Measurements from ENCODE around the gene SNX6. TPM values are rescaled to one million over a fixed set of nuclear protein-coding genes. Genes with fewer than 3 reads are reported as not detected.

SNX6 gene
- total and polyA plus RNA-seq, 9 of the 15 experiments (the other 6 are each of a cell fraction or from before 2014, with no cell fraction given) = 34.6 to 111 (median 57.5) TPM

DNA sequence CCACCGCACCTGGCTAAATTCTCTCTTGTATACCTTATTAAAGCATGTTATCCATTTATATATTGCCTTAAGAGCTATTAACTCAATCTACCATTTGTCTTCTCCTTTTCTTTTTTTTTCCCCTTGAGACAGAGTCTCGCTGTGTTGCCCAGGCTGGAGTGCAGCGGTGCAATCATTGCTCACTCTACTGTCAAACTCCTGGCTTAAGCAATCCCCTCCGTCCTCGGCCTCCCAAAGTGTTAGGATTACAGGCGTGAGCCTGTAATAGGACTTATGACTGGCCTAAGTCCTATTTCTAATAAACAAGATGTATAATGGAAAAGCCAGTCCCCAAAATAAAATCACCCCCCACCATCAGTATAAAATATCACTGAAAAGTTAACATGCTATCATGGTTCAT is 14.4 kb downstream of the SNX6 start:
- ChIA-PET POLR2A (no interaction called here), CTCF (ENCODE audit: low intra/inter-chr PET ratio) (no interaction called here)
- H3K9me1 ChIP-seq (ENCODE audit: control insufficient read depth, insufficient read depth, low read length) = no peaks in the 10 kb centered on the region
- no peak overlapping the region for H3K4me2 ChIP-seq (ENCODE audit: insufficient read depth, low read length)
- no peak overlapping the region for H3K27ac ChIP-seq (ENCODE audit: extremely low read depth, low read depth, low read length)
- in situ Hi-C loops (cut with MboI) (no loop called here), intact Hi-C loops (cut with micrococcal nuclease) (no loop called here)
- H3K79me2 ChIP-seq (ENCODE audit: control insufficient read depth, insufficient read depth, low read length) = no peaks in the 10 kb centered on the region; the same call in 1 of the 3 replicates
- no peak for ATAC-seq
- no peaks in the 10 kb centered on the region; a peak in 1 of 5 replicates for H3K4me1 ChIP-seq (replicated peaks in 1 of 2; ENCODE audit: control insufficient read depth in 2 of 2, insufficient read depth in 2 of 2, low read length in 2 of 2)
- H3K27me3 ChIP-seq (ENCODE audit: control insufficient read depth in 2 of 2, insufficient read depth in 2 of 2, low read length in 2 of 2) = no peaks in the 10 kb centered on the region
- no peak for FAIRE-seq
- peaks cover 15% of the 10 kb centered on the region; the same call in 2 of the 3 replicates for H3K36me3 ChIP-seq (ENCODE audit: control insufficient read depth, insufficient read depth, low read length)
- no peak overlapping the region for H3K9ac ChIP-seq (ENCODE audit: insufficient read depth in 1 of 2, low read depth in 2 of 2, low read length in 2 of 2)
- no TSS peak for BruUV-seq (replicated peaks)
- H2AFZ ChIP-seq (ENCODE audit: low read depth, low read length) = no peak overlapping the region
- no peaks in the 10 kb centered on the region for H4K20me1 ChIP-seq (replicated peaks; ENCODE audit: control insufficient read depth, insufficient read depth, low read length)
- no peak for DNase-seq (ENCODE audit: extremely low read depth in 1 of 4, low spot score in 3 of 4)
- 94% methylated on average over 5 of the region's 6 CpGs for WGBS (ENCODE audit: insufficient coverage, low coverage, missing lambda C conversion rate)
- no peak overlapping the region for H3K4me3 ChIP-seq
- H3K9me3 ChIP-seq (replicated peaks; ENCODE audit: control insufficient read depth, insufficient read depth, low read depth, low read length) = no peaks in the 10 kb centered on the region
- TF ChIP-seq SMARCE1 (IDR thresholded peaks at IDR 0.05) (no peak), MCM5 (IDR thresholded peaks at IDR 0.05; ENCODE audit: low read depth) (no peak), ZNF347 (CRISPR knock-in tag; IDR thresholded peaks at IDR 0.05; ENCODE audit: low read depth) (no peak), PCBP1 (IDR thresholded peaks at IDR 0.05; ENCODE audit: low read depth, low read length, poor library complexity, severe bottlenecking) (no peak), CHD1 (IDR thresholded peaks at IDR 0.05; ENCODE audit: low read length) (no peak), FOXK1 (CRISPR knock-in tag; IDR thresholded peaks at IDR 0.05; ENCODE audit: borderline replicate concordance) (no peak), ZKSCAN3 (CRISPR knock-in tag; IDR thresholded peaks at IDR 0.05) (no peak), FOXA3 (CRISPR knock-in tag; conservative IDR thresholded peaks at IDR 0.05 in 1 of 2, IDR thresholded peaks at IDR 0.05 in 1 of 2) (no peak), MAFK (IDR thresholded peaks at IDR 0.05; ENCODE audit: low read length) (no peak), HNRNPH1 (optimal IDR thresholded peaks at IDR 0.05; ENCODE audit: low read depth, low read length) (no peak), GABPA (tag; conservative IDR thresholded peaks at IDR 0.05; ENCODE audit: low read depth) (no peak), MXD1 (CRISPR knock-in tag; IDR thresholded peaks at IDR 0.05; ENCODE audit: borderline replicate concordance, poor library complexity, severe bottlenecking) (no peak), ZNF644 (tag; IDR thresholded peaks at IDR 0.05; ENCODE audit: low read depth) (no peak), RBFOX2 (IDR thresholded peaks at IDR 0.05; ENCODE audit: low read depth, low read length) (no peak), MNT (conservative IDR thresholded peaks at IDR 0.05) (no peak), PHF8 (IDR thresholded peaks at IDR 0.05; ENCODE audit: borderline replicate concordance, low read length) (no peak)
- TF ChIP-seq, protein P1, sequence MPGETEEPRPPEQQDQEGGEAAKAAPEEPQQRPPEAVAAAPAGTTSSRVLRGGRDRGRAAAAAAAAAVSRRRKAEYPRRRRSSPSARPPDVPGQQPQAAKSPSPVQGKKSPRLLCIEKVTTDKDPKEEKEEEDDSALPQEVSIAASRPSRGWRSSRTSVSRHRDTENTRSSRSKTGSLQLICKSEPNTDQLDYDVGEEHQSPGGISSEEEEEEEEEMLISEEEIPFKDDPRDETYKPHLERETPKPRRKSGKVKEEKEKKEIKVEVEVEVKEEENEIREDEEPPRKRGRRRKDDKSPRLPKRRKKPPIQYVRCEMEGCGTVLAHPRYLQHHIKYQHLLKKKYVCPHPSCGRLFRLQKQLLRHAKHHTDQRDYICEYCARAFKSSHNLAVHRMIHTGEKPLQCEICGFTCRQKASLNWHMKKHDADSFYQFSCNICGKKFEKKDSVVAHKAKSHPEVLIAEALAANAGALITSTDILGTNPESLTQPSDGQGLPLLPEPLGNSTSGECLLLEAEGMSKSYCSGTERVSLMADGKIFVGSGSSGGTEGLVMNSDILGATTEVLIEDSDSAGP (CRISPR knock-in tag; IDR thresholded peaks at IDR 0.05) = no peak

All from K562 (cell line).